ENCODE results near the gene PGM3.

PGM3 gene

GRCh38 chr6:83216806-83217205, 23.7 kb upstream of the PGM3 start:
- H3K4me3 ChIP-seq (ENCODE audit: low read depth, low read length) = no peak overlapping the region
- no peak for TF ChIP-seq CTCF (IDR thresholded peaks at IDR 0.05; ENCODE audit: low read depth, low read length)

GRCh38 chr6:83215131-83216047, 22.3 kb upstream of the PGM3 start:
- no peak overlapping the region for H3K4me3 ChIP-seq (ENCODE audit: low read depth, low read length)
- peak; percentile 90 for TF ChIP-seq CTCF (IDR thresholded peaks at IDR 0.05; ENCODE audit: low read depth, low read length)

GRCh38 chr6:83202031-83202430, 9.0 kb upstream of the PGM3 start:
- no peak for TF ChIP-seq CTCF (IDR thresholded peaks at IDR 0.05; ENCODE audit: low read depth, low read length)
- no peak overlapping the region for H3K4me3 ChIP-seq (ENCODE audit: low read depth, low read length)

- TF ChIP-seq CTCF (IDR thresholded peaks at IDR 0.05; ENCODE audit: low read depth, low read length) = no peak
- no peak overlapping the region for H3K4me3 ChIP-seq (ENCODE audit: low read depth, low read length)
Measured at GRCh38 chr6:83199863-83200225, 6.8 kb upstream of the PGM3 start.

GRCh38 chr6:83199173-83199862, 6.3 kb upstream of the PGM3 start:
- no peak for TF ChIP-seq CTCF (IDR thresholded peaks at IDR 0.05; ENCODE audit: low read depth, low read length)
- H3K4me3 ChIP-seq (ENCODE audit: low read depth, low read length) = no peak overlapping the region

GRCh38 chr6:83198486-83199172, 5.6 kb upstream of the PGM3 start:
- H3K4me3 ChIP-seq (ENCODE audit: low read depth, low read length) = no peak overlapping the region
- no peak for TF ChIP-seq CTCF (IDR thresholded peaks at IDR 0.05; ENCODE audit: low read depth, low read length)

All from WI38 (cell line).